Left kidney (tissue), 8 donors: ENCODE measurements around the gene CREB5. TPM values are rescaled to one million over a fixed set of nuclear protein-coding genes. Genes with fewer than 3 reads are reported as not detected.
"Not testable (repeated sequence)": the region's sequence is repeated elsewhere in the genome, so short reads cannot be mapped to it uniquely, and the experiment has no call there.

Source experiments
- DNase-seq: peaks from one replicate; pipeline ENCODE4 v3.0.0-alpha.2; 2013
- long read RNA-seq, 8 donors: transcript quantifications; one replicate each; lab custom pipeline, GENCODE V29; 2026
- polyA plus RNA-seq: library from polyadenylated mRNA; unstranded; fragments of 120-200 nt; gene quantifications from one replicate; pipeline ENCODE4 v1.2.1, GENCODE V29; 2013; ENCODE audit not compliant: insufficient read length

Gene CREB5, protein sequence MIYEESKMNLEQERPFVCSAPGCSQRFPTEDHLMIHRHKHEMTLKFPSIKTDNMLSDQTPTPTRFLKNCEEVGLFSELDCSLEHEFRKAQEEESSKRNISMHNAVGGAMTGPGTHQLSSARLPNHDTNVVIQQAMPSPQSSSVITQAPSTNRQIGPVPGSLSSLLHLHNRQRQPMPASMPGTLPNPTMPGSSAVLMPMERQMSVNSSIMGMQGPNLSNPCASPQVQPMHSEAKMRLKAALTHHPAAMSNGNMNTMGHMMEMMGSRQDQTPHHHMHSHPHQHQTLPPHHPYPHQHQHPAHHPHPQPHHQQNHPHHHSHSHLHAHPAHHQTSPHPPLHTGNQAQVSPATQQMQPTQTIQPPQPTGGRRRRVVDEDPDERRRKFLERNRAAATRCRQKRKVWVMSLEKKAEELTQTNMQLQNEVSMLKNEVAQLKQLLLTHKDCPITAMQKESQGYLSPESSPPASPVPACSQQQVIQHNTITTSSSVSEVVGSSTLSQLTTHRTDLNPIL
- 14.6 TPM for polyA plus RNA-seq
- long read RNA-seq, donor 1, partial matches to known transcripts, result 0 of 1 reads
- long read RNA-seq, donor 1, other reads (novel, unspliced or antisense), result 0 of 1 reads
- long read RNA-seq, donor 2, partial matches to known transcripts, result 0 of 3 reads
- long read RNA-seq, donor 2, other reads (novel, unspliced or antisense), result 0 of 3 reads
- long read RNA-seq, donor 3, partial matches to known transcripts, result 0 of 2 reads
- long read RNA-seq, donor 3, other reads (novel, unspliced or antisense), result 0 of 2 reads
- long read RNA-seq, donor 4, result 0 reads
- long read RNA-seq, donor 5, transcript CREB5-212 (2 exons, 603 nt), result major isoform, 11 of 11 reads
- long read RNA-seq, donor 5, partial matches to known transcripts, result 0 of 11 reads
- long read RNA-seq, donor 5, other reads (novel, unspliced or antisense), result 0 of 11 reads
- long read RNA-seq, donor 6, partial matches to known transcripts, result 0 of 2 reads
- long read RNA-seq, donor 6, other reads (novel, unspliced or antisense), result 0 of 2 reads
- long read RNA-seq, donor 7, partial matches to known transcripts, result 0 of 1 reads
- long read RNA-seq, donor 7, other reads (novel, unspliced or antisense), result 0 of 1 reads
- long read RNA-seq, donor 8, partial matches to known transcripts, result 0 of 1 reads
- long read RNA-seq, donor 8, other reads (novel, unspliced or antisense), result 0 of 1 reads

DNA sequence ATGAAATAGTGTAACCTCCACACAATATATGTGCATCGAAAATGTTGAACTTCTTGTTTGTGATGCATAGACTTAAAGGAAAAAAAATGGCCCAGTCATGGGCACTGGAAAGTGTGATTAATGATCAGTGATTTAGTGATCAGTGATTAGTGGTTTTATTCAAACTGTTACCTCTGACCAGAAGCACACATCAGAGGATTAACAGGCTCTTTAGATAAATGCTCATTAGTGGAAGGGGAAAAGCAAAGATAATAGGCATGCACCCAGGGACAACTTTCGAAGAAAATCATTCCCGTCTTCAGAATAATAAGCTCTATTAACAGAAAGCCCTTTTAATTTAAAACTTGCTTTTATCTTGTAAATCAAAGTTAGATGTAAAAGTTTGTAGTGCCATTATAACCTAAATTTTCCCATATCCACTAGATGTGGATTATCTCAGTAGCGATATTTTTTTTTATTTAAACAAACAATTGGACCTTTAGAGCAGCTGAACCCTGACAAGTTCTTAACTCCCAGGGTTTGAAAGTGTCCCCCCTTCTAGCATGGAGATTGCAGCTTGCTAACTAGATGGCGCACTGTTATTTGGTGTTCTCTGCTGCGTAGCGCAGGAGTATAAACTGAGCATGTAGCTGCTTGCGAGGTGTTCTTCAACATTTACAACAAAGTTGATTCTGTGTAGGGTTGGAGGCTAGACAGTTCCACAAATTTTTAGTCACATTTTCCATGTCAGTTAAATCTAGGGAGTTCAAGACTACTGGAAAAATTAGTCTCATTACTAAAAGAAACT, at the start of gene CREB5:
CREB5 (plus strand) TSS at position 643 of the 787 bp plus-strand sequence. CDS start 397 bp downstream, outside the sequence.
- DNase-seq, result peak; percentile 60

DNA sequence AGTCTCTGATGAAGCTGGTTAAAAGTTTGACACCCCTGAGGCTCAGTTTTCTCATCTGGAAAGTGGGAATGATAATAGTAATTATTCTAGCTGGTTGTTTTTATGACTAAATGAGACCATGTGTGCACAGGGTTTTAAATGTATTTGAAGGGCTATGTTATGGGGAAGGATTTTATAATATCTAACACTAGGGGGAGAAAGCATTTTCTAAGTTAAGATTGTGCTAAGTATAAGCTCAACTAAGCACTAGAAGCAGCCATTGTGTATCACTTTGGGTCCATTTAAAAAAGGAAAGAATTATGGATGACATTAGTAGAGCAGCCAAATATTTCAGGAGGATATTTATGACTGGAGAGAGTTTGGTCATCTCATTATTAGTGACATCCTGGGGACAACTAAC, 49.5 kb upstream of the CREB5 start:
- DNase-seq, result no peak

DNA sequence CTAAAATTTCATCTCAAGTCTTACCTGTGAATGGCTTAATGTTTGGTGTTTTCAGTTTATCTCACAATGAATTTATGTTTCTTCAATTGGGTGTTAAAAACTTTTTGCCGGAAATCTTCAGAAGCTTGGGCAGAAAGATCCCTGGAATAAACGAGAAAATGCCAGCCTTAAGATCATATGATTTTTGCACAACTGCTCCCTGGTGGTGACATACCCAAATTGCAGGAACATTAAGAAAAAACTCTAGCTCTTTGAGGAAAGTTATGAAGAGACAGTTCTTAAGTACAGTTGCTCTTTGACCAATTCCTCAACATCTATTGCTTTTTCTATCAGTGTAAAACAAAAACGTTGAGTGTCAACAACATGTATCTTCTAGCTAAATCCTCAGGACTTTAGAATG, 48.2 kb upstream of the CREB5 start:
- DNase-seq, result no peak

DNA sequence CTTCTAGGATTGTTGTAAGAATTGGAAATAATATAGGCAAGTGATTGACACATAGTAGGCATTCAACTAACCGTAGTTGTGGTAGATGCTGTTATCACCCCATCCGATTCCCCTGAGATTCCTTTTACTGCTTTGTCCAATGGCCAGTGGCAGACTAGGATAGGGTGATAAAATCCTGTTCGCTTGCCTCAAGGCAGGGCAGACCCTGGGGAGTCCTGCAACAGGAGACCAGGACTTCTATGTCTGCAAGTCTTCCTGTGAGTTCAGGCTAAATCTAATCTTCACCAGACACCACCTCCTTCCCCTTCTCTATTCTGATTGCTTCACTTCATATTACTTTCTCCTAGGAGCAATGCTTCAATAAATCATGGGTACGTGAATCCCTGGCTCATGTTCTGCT, 42.8 kb upstream of the CREB5 start:
- DNase-seq, result no peak

DNA sequence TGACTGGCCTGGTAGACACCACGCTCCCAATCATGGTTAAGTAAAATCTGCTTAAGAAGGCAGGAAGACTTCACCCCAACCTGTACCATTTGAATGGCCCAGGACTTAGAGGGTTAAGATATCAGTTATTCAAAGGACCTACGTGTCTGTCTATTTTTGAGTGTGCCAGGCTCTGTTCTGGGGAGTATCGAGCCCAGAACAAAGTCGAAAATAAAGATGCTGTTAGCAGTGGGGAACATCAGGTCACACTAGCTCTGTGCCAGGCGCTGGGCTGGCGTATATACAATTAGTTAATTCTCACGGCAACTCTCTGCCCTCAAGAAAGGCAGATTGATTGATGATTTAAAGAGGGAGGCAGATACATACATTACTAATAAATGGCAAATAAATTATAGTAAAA, 40.5 kb upstream of the CREB5 start:
- no peak for DNase-seq

DNA sequence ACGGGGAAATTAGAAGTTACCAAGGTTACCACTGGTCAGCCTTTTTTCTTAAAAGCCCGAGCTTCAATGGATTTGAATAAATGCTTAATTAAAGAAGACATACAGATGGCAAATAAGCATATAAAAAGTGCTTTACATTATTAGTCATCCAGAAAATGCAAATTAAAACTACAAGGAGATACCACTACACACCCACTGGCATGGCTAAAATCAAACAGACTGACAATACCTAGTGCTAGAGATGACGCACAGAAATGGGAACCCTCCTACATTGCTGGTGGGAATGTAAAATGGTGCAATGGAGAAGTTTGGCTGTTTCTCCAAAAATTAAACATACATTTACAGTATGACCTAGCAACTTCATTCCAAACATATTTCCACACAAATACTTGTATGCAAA, 38.3 kb upstream of the CREB5 start:
- no peak for DNase-seq

DNA sequence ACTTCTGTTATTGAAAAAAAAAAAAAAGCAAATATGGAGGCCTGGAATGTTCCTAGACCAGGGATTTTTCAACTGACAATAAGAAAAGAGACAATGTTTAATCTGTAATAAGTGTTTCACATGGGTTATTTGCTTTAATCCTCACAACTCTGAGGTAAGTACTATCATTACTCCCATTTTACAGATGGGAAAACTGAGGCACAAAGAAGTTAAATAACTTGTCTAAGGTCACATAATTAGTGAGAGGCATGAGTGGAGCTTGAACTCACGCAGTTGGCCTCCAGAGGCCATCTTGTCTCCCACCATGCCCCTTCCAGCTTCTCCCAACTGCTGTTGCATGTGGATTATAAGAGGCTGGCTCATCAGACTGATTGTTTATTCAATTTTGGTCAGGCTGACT, 36.6 kb upstream of the CREB5 start:
- no peak for DNase-seq

DNA sequence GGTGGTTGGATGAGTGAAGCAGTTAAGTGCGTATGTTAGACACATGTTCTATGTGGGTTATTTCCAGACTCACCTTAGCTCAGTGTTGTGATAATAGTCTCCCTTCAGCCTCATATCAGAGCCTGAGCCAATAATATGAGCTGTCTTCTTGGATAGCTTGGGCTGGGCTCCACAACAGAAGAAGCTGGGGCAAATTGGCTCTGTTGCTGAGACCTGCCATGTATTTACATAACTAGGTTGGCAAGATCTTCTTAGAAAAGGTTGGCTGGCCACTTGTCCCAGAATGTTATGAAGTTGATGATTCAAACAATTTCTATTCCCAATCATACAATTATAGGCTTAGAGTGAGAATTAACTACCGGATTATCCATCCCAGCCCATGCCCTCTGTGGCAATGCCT, 35.7 kb upstream of the CREB5 start:
- no peak for DNase-seq

DNA sequence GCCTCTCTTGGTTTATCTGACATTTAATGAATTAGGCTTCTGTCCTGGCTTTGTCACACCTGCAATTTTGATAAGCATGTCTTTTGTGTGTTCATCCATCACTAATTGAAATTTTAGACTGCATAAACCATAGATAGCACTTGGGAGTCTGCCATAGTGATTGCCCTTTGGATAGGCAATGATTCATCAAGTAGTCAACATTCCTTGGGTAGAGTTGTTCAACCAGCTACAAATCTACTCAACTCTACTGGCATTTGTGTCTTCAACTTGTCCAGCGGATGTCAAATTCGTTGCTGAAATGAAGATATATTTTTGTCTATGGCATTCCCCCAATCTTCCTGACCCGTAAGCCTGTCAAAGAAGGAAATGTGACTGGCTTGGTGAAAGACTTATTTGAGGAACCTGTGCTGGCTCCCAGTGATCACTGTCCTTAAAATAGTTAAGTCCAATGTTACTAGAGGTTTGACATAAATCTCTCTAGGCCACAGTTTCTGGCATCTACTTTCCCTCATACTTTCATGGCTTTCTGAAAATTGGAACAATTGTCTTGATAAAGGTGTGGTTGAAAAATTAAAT, 33.7 kb upstream of the CREB5 start:
- no peak for DNase-seq

DNA sequence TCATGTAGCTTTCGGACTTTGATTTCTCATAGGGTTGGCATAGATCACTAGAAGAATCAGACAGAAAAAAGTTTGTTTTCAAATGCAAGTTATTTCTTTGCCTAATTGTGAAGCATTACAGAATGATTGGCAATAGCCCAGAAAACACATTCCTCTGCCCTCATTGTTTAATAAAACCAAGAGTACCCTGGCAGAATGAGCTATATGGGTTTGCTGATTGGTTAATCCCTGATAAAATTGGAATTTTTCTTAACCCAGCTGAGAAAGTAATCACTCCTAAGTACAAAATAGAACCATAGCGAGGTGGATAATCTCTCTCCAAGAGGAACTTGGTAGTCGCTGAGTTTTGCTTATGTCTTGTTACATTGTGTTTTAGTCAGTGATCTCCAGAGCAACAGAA, 30.9 kb upstream of the CREB5 start:
- DNase-seq, result no peak

DNA sequence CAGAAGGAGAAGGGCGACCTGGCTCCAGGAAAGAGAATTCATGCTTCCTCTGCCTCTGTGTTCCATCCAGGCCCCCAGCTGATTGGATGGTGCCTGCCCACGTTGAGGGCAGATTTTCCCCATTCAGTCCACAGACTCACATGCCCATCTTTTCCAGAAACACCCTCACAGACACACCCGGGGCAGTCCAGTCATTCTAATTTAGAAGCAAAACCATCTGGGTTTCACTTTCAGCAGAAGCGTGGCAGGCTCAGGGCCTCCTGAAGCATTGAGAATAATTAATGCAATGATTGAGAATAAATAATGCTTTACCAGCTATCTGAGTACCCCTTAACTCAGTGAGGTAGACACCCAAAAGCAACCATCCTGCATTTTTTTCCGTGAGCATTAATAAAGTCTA, 30.2 kb upstream of the CREB5 start:
- DNase-seq, result no peak

DNA sequence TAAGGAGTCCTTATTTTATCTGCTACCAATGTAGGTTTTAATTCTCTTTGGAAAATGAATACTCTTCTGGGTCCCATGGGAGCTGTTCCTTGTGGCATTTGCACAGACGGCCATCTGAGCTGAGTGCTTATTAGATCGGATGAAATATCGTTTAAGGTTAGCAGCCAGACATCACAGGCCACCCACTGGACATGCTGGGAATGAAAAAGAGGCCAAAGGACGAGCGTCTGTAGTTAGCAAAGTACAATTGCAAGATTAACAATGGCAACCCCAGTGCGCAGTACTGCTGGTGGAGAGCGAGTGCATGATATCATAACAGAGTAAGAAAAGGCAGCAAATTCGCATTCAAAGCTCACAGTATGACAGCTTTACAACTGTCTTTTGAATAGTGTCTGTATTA, 28.3 kb upstream of the CREB5 start:
- no peak for DNase-seq

DNA sequence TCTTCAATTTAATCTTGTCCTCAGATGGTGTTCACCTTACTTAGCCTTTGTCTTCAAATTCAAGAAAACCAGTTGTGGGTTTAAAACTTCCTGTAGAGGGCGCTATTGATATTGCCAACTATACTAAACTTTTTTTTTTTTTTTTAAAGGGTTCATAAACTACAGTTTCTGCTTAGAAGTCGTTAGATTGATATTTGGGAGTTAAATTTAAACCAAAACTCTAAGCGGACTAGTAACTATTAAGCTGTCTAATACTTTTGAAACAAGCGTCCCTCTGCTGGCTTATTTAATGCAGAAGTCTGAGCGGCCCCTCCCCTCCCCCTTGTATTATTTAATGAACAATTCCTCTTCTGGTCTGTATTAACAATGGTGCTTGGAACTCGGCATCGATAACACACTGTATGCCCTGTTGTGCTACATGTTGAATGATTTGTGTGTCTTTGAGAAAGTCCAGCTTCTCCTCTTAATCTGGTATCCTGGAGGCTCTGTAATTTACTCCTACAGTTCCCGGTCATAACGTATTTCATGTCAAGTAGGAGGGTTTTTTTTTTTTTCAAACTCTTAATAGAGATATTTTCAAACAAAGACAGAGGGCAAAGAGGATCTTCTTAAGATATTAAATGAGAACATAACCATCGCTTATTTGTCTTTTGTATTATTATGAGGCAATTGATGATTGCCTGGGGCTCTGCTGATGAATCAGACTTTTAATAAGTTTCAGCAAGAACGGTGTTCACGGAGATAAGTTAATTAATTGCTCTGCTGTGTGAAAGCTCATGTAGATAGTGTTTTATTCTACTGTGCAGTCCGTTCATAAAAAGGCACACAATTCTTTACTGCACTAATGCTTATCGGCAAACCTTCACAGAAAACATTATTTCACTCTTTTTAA, 22.6 kb upstream of the CREB5 start:
- peak; percentile 79 for DNase-seq

DNA sequence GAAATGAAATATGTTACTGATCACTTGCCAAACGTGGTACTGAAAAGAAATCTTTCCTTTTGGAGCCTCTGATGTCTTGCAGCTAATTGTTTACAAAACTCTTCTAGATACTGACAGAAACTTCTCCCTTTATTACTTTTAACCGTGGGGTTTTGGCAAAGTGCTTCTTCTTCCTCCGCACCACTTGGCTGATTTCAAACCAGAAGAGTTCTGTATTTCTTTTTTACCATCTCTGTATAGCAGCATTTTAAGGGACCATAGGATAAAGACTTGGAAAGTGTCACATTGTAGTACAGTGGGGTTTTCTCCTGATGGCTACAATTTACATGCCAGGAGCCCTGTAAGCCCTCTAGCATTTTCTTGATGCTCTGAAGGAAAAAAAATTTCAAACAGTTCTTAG, 21.9 kb upstream of the CREB5 start:
- DNase-seq, result no peak

DNA sequence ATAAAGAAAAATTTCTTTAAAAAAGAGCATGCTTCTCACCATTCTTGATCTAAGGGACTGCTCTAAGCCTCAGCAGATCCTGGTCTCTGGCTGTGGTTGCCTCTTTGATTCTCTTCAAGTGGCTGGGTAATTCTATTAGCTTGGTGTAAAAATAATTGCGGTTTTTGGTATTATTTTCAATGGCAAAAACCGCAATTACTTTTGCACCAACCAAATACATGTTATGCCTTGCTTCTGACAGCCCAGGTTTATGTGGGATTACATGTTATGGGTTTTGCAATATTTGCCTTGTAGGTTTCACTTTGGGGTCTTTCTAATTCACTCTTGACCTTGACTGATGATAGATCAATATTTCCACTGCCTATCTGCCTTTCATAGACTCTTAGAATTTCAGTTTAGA, 20.0 kb upstream of the CREB5 start:
- no peak for DNase-seq

DNA sequence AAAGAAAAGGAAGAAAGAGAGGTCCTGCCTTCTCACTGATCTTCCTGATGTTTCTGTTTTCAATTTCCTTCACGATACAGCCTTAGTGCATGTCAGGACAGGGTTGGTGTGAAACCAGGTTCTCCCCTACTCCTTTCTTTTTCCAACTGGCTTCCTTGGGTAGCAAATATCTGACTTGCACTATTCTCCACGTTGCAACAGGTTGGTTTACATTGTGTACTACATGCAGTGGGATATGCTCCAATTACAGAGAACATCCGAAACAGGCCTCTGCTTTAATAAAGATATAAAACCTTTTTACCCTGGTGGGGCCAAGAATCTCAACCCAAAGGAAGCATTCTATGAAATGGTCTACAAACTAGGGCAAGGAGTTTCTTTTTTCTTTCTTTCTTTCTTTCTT, 16.9 kb upstream of the CREB5 start:
- no peak for DNase-seq

DNA sequence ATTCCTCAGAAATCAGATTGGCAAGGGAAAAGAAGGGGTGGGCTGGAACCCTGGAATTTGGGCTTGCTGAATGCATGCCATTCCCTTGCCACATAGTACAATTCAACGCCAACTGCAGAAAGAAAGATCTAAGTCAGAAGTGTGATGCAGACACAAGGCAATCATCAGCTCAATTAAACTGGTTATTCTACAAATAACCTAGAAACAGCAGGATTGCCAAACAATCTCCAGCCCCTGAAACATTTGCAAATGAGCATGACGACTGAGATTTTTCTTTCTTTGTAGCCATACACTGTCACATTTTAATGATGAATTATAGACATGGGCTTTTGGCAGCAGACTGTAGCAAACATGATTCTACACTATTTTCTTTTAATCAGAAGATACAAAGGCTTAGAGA, 16.5 kb upstream of the CREB5 start:
- no peak for DNase-seq

DNA sequence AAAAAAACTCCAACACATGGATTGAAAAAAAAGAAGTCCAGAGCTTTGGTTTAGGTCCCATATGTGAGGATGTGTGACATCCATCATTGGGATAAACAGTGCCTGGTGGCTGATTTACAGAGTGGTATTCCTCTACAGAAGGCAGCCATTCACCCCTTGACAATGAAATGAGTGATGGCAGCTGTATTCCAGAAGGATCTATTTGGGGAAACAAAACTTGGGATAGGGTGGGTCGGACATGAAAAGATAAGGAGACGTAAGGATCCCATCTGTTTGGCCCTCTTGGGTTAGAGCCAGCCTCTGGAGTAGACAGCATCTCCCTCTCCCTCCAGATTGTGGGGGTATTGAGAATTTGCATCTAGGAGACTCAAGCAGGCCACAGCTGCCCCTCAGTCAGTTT, 15.2 kb upstream of the CREB5 start:
- no peak for DNase-seq

DNA sequence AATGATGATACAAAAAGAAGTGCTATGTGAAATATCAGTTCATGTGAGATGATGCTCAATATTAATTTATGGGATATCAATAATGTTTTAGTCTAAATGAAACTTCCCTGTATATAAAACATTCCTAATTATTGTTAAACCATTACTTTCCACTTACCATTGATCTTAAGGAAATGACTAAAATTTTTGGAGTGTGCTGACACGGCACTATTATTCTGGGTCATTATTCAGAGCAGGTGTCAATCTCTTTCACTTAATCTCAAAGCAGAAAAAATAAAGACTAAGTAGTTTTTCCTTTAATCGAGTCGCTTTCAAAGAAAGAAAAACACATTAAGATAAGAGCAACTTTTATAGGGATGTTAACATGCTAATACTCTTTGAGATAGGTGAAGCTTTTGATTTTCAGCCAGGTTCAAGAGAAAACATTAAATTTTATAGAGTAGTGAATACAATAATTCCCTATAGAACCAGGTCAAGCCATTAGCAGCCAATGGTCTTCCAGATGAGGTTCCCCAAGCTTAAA, 11.4 kb upstream of the CREB5 start:
- no peak for DNase-seq

DNA sequence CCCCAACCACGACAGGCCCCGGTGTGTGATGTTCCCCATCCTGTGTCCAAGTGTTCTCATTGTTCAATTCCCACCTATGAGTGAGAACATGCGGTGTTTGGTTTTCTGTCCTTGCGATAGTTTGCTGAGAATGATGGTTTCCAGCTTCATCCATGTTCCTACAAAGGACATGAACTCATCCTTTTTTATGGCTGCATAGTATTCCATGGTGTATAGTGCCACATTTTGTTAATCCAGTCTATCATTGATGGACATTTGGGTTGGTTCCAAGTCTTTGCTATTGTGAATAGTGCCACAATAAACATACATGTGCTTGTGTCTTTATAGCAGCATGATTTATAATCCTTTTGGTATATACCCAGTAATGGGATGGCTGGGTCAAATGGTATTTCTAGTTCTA, 10.8 kb upstream of the CREB5 start:
- not testable (repeated sequence) for DNase-seq
